ENCODE results near the gene PLEKHH3.
"Not testable (repeated sequence)": the region's sequence is repeated elsewhere in the genome, so short reads cannot be mapped to it uniquely, and the experiment has no call there.

The PLEKHH3 gene

DNA sequence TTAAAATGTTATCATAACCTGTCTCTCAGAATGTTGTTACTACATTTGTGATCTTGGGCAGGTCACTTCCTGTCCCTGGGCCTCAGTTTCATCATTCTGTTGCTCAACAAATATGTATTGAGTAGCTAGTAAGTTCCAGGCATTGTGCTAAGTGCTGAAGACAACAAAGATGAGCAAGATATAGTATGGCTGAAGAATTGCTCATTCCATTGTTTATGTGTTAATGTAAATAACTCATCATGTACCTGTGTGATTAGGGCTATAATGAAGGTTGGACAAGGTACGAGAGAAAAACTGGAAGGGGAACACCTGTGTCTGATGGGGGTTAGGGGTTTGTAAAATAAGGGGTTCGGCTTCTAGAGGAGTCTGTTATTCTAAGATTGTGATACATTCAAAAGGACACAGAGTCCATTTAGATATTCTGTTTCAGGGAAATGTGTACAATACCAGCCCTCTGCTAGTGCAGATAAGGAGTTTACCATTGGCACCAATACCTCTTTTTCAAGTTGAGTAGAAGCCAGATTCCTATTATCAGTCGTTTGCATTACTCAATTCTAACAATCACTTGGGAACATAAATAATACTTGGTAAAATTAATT, 47.3 kb downstream of the PLEKHH3 start:
- no peak for DNase-seq (ENCODE audit: low spot score)

GRCh38 chr17:42627032-42627764, 49.6 kb downstream of the PLEKHH3 start:
- DNase-seq (ENCODE audit: low spot score): not testable (repeated sequence)

GRCh38 chr17:42623732-42624596, 52.8 kb downstream of the PLEKHH3 start:
- DNase-seq (ENCODE audit: low spot score): no peak

GRCh38 chr17:42623271-42623670, 53.5 kb downstream of the PLEKHH3 start:
- DNase-seq (ENCODE audit: low spot score): no peak

- not testable (repeated sequence) for DNase-seq (ENCODE audit: low spot score)
These were observed 54.8 kb downstream of the PLEKHH3 start for GRCh38 chr17:42621987-42622386.

DNA sequence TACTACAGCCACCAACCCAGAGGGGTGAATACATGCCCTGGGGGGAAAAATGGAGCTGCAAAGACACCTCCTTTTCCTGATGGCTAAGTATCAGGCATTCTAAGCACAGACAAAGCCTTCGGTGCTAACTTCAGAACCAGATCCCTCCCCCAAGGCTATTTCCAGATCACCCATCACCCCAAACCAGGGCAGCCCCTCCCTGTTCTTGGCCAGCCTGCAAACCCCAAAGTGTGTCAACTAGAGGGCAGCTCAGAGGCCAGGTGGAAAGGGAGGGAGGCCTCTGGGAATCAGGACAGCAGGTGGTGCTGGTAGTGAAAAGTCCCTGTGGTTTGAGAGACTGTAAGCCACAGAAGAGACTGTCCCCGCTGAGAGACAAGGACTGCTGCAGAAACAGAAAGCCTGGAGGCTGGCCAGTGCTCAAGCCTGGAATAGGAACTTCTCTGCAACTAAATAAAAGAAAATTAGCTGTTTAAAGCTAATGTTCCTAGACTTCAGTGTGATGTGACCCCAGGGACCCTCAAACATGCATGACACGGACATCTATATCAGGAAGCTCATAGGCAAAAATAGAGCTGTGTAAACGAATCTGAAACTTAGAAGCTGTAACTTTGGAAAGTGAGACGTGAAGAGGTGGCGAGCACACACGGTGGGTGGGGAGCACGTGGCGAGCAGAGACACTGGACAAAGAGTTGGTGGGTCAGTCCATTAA, 58.2 kb downstream of the PLEKHH3 start:
- DNase-seq (ENCODE audit: low spot score): peak; percentile 66

DNA sequence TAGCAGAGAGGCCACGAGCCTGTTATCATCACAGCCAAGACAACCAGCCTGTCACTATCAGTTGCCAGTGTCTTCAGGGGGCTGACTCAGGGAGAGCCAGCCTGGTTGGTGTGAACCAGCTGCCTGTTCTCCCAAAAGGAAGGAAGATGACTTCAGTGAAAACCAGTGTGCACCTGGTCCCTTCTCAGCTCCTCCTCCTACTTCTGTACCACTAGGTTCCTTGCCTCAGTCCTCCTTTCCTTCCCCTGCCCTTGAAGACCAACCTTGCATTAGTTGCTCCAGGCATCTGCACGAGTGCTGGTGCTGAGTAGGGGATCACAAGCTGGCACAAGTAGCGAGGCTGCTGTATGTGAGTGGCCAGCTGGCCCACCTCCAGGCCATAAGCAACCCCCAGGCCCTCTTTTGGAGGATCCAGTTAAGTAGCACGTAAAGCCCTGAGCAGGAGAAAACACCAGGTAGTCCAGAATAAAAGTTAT, 58.8 kb downstream of the PLEKHH3 start:
- DNase-seq (ENCODE audit: low spot score): no peak
